BLaER1 (cell line): ENCODE data around the gene STX18.

Experiments
- H3K27ac ChIP-seq: shearing (Covaris generic); formaldehyde crosslinking; 2 replicates; pipeline ENCODE4 v1.8.1; 2022
- H3K27me3 ChIP-seq: shearing (Covaris generic); formaldehyde crosslinking; 2 replicates; pipeline ENCODE4 v1.8.1; 2022
- H3K36me3 ChIP-seq: shearing (Covaris generic); formaldehyde crosslinking; 2 replicates; pipeline ENCODE4 v1.8.1; 2022
- H3K4me1 ChIP-seq: shearing (Covaris generic); formaldehyde crosslinking; 2 replicates; pipeline ENCODE4 v1.8.1; 2022
- H3K4me2 ChIP-seq: shearing (Covaris generic); formaldehyde crosslinking; 2 replicates; pipeline ENCODE4 v1.8.1; 2022
- H3K4me3 ChIP-seq: shearing (Covaris generic); formaldehyde crosslinking; 2 replicates; pipeline ENCODE4 v1.8.1; 2022
- H3K9ac ChIP-seq: shearing (Covaris generic); formaldehyde crosslinking; 2 replicates; pipeline ENCODE4 v1.8.1; 2022
- H3K9me3 ChIP-seq: shearing (Covaris generic); formaldehyde crosslinking; 2 replicates; pipeline ENCODE4 v1.8.1; 2022
- H4K20me1 ChIP-seq: shearing (Covaris generic); formaldehyde crosslinking; 2 replicates; pipeline ENCODE4 v1.8.1; 2022
- Cebpa-rat ChIP-seq: shearing (Covaris generic); IDR thresholded peaks from 2 replicates; pipeline ENCODE4 v1.8.1; 2022

STX18 gene

GRCh38 chr4:4419896-4420295, 122.0 kb downstream of the STX18 start:
- H3K27ac ChIP-seq = peak overlapping the region; percentile 70
- H3K4me3 ChIP-seq = no peak overlapping the region
- peak overlapping the region; percentile 82 for H3K4me2 ChIP-seq
- no peaks in the 10 kb centered on the region for H3K27me3 ChIP-seq
- no peak overlapping the region; the same call in 1 of the 2 replicates for H3K9ac ChIP-seq
- peaks cover 39% of the 10 kb centered on the region for H3K4me1 ChIP-seq
- TF ChIP-seq Cebpa-rat = no peak
- H3K36me3 ChIP-seq = peaks cover 72% of the 10 kb centered on the region
- H4K20me1 ChIP-seq = no peaks in the 10 kb centered on the region
- peaks cover 9% of the 10 kb centered on the region; the same call in 1 of the 2 replicates for H3K9me3 ChIP-seq

DNA sequence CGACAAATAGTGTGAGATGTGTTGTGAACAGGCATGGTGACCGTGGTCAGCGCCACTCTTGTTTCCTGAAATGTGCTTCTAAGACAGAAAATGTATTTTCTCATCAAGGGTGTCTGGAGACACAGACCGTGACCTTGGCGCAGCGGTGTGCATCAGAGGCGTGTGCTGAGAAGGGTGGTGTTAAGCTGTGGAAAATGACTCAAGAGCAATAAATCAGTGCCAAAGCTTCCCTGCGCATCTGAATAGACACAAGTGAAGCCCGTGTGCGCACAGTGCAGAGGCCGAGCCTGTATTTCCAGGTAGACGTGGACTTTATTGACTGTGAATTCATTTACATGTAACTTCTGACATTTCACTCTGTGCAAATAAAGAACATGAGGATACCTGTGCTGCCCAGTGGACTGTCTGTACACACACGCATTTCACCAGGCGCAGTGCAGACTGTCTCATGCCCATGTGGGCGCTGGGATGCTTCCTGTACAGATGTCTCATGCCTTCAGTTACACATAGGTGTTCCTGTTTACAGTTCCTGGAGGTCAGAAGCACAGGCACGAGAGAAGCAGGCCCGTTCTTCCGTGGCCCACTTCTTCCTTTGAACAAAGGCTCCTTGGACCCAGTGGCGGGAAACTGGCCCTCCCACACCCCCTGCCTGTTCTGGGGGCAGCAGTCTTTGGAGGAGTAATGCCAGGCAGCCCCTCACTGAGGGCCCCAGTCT, 123.0 kb downstream of the STX18 start:
- Histone ChIP-seq H3K4me1 (peaks cover 39% of the 10 kb centered on the region), H3K36me3 (peaks cover 64% of the 10 kb centered on the region)

DNA sequence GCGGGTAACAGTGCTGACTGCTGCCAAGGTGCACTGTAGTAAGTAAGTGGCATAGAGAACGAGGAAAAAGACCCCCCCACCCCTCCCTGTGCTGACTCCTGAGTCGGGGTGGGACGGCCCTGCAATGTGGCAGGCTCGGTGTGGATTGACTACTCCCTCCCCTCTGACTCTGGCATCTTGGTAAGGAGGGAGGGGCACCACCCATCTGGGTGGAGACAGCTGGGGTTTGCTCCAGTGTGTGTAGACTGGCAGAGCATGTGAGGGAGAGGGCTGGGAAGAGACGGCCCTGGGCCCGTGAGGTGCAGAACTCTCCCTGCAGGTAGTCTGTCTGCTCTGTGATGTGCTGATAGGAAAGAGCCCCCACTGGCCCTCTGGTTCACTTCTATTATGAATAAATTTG, 124.0 kb downstream of the STX18 start:
- Histone ChIP-seq H3K4me2 (peak overlapping the region; percentile 82), H3K4me3 (no peak overlapping the region)
- TF ChIP-seq Cebpa-rat = no peak

More for the DNA sequence above, 123.0 kb downstream of the STX18 start:
- 0 out of 2 replicates have a peak overlapping the region, but pooled peaks have one; percentile 3 for H3K4me3 ChIP-seq
- H3K4me2 ChIP-seq = peak overlapping the region; percentile 82
- peak overlapping the region; percentile 70 for H3K27ac ChIP-seq
- H4K20me1 ChIP-seq = no peaks in the 10 kb centered on the region
- TF ChIP-seq Cebpa-rat = no peak
- no peaks in the 10 kb centered on the region for H3K27me3 ChIP-seq
- H3K9ac ChIP-seq = peak overlapping the region; percentile 9; the same call in 1 of the 2 replicates
- peaks cover 9% of the 10 kb centered on the region; the same call in 1 of the 2 replicates for H3K9me3 ChIP-seq

DNA sequence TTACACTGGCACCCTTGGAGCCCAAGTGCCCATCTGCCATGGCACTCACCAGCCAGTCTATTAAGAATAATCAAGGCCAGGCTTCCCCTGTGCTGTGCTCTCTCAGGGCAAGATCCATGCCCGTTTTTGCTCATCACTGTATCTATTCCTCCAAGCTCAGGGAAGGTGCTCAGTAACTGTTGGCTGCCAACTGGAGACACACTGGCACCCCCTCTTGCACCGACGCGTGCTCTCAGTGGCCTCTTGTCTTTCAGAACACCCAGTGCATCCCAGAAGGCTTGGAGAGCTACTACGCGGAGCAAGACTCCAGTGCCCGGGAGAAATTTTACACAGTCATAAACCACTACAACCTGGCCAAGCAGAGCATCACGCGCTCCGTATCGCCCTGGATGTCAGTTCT, 124.9 kb downstream of the STX18 start:
- H3K4me1 ChIP-seq = peaks cover 39% of the 10 kb centered on the region
- no peak overlapping the region for H3K4me3 ChIP-seq
- H3K9me3 ChIP-seq = peaks cover 9% of the 10 kb centered on the region; the same call in 1 of the 2 replicates
- 0 out of 2 replicates have a peak overlapping the region, but pooled peaks have one; percentile 1 for H3K4me2 ChIP-seq
- no peaks in the 10 kb centered on the region for H3K27me3 ChIP-seq
- H3K9ac ChIP-seq = no peak overlapping the region
- peaks cover 45% of the 10 kb centered on the region for H3K36me3 ChIP-seq
- H4K20me1 ChIP-seq = no peaks in the 10 kb centered on the region
- no peak overlapping the region for H3K27ac ChIP-seq
- TF ChIP-seq Cebpa-rat = no peak

More for the DNA sequence above, 124.0 kb downstream of the STX18 start:
- Histone ChIP-seq H3K9ac (no peak overlapping the region), H3K27me3 (no peaks in the 10 kb centered on the region), H4K20me1 (no peaks in the 10 kb centered on the region), H3K9me3 (peaks cover 9% of the 10 kb centered on the region; the same call in 1 of the 2 replicates), H3K4me1 (peaks cover 39% of the 10 kb centered on the region), H3K27ac (no peak overlapping the region), H3K36me3 (peaks cover 54% of the 10 kb centered on the region)

DNA sequence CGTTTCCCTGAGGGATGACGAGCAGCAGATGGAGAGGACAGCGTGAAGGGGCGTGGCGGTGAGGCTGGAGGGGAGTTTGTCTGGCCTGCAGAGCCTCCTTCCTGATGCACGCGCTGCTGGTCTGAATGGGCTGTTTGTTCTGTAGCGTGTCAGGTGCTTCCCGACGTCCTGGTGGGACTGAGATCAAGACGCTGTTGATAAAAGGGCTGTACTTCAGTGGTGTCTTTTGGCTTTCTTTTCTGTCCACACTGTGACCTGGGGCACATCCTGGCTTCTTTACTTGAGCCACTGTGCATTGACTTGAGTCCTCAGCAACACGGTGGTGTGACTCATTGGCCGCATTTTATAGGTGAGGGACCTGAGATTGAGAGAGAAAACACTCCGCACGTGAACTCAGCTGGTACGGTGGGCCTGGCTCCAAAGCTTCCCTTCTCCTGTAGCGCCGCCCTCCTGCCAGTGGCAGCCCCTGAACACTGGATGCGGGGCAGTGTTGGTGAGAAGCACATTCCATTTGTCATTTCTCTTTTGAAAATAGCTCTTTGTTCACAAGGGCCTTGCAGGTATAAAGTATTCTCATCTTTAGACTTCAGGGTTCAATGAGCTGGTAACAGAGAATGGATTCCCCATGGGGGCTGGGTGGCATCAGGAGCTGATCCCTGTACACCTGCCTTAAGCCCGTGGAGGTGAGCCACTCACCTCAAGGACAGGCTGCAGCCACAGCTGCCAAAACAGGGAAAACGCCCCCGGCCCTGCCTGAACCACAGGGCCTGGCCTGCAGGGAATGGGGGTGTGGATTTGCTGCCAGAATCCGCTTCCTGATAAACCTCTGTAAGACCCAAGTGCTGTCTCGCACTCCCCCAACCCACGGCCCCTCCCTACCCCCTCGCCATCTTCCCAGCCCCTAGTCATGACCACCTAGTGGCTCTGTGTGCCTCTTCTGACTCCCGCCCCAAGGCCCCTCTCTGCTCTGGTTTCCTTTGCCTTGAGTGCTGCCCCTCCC, 125.7 kb downstream of the STX18 start:
- H3K4me2 ChIP-seq = no peak overlapping the region
- H3K4me3 ChIP-seq = no peak overlapping the region
- H3K9ac ChIP-seq = no peak overlapping the region
- H3K27me3 ChIP-seq = no peaks in the 10 kb centered on the region
- TF ChIP-seq Cebpa-rat = no peak
- H3K4me1 ChIP-seq = peaks cover 39% of the 10 kb centered on the region
- H3K36me3 ChIP-seq = peaks cover 37% of the 10 kb centered on the region
- peaks cover 9% of the 10 kb centered on the region; the same call in 1 of the 2 replicates for H3K9me3 ChIP-seq
- H4K20me1 ChIP-seq = no peaks in the 10 kb centered on the region
- H3K27ac ChIP-seq = no peak overlapping the region

DNA sequence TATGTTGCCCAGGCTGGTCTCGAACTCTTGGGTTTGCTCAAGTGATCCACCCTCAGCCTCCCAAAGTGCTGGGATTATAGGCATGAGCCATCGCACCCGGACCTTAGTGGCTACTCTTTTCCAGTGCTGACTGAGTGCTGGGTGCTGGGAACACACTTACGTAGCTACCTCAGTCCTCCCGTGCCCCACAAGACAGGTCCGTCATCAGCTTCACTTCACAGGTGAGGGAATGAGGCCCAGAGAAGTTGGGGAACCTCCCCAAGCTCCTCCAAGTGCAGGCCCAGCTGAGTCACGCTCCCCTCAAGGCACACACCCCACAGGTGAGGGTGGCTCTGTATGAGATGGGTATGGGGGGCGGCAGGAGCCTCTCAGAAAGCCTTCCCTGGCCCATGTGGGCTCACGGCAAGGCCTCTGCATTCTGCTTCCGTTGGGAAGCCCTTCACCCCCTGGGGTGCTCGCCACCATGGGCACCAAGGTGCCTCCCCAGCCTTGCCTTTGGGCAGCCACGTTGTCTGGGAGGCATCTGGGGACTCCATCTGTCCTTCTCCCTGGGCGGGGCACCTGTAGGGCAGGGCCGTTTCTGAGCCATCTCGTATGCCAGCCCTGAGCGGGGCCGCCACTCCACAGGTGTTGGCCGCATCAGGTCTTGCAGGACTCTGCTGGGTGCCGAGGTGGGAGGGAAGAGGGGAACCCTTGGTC, 126.6 kb downstream of the STX18 start:
- Histone ChIP-seq H3K9me3 (peaks cover 9% of the 10 kb centered on the region; the same call in 1 of the 2 replicates), H4K20me1 (no peaks in the 10 kb centered on the region), H3K36me3 (peaks cover 28% of the 10 kb centered on the region), H3K4me2 (no peak overlapping the region), H3K4me3 (no peak overlapping the region), H3K4me1 (peaks cover 35% of the 10 kb centered on the region), H3K27ac (no peak overlapping the region), H3K9ac (no peak overlapping the region), H3K27me3 (no peaks in the 10 kb centered on the region)
- TF ChIP-seq Cebpa-rat = no peak

- Histone ChIP-seq H3K27ac (no peak overlapping the region), H4K20me1 (no peaks in the 10 kb centered on the region), H3K9ac (no peak overlapping the region), H3K36me3 (peaks cover 19% of the 10 kb centered on the region), H3K4me3 (no peak overlapping the region), H3K4me1 (peaks cover 23% of the 10 kb centered on the region), H3K27me3 (peaks cover 2% of the 10 kb centered on the region; the same call in 1 of the 2 replicates), H3K9me3 (peaks cover 9% of the 10 kb centered on the region; the same call in 1 of the 2 replicates), H3K4me2 (no peak overlapping the region)
- no peak for TF ChIP-seq Cebpa-rat
Observed at GRCh38 chr4:4413806-4414205, 128.0 kb downstream of the STX18 start.

- no peak overlapping the region for H3K4me2 ChIP-seq
- no peak overlapping the region for H3K9ac ChIP-seq
- peaks cover 9% of the 10 kb centered on the region; the same call in 1 of the 2 replicates for H3K9me3 ChIP-seq
- no peak for TF ChIP-seq Cebpa-rat
- H3K27ac ChIP-seq = no peak overlapping the region
- peaks cover 23% of the 10 kb centered on the region for H3K4me1 ChIP-seq
- H3K27me3 ChIP-seq = peaks cover 7% of the 10 kb centered on the region; the same call in 1 of the 2 replicates
- peaks cover 19% of the 10 kb centered on the region for H3K36me3 ChIP-seq
- no peaks in the 10 kb centered on the region for H4K20me1 ChIP-seq
- no peak overlapping the region for H3K4me3 ChIP-seq
Observed at GRCh38 chr4:4413373-4413725, 128.5 kb downstream of the STX18 start.

DNA sequence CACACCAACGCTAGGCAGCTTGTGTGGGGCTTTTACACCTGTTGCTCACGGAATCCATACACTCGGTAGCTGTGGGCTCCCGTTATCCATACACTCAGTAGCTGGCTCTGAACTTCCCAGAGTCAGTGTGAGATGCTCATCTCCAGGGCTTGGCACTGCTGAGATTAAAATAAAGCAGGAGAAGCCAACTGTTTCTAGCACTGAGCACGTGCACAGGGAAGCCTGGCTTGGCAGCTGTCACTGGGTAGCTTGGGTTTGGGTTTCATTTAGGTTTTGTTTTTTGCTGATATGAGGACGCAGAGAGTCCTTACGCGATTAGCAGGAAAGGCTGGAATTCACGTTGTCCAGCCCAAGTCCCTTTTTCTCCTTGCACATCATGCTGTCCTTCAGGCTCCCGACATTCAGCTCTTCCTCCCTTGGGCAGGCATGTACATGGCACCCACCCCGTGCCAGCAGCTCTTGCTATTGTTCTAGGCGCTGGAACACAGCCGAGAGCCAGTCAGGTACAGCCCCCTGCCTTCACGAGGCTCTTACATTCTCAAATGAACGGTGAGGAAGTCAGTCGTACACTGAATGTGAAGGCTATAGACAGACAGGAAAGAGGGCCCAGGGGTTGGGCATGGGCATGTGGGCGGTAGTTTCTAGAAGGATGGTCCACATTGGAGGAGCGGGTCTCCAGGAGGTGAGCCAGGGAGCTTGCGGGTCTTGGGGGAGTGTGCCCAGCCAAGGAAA, 129.0 kb downstream of the STX18 start:
- H3K36me3 ChIP-seq = peaks cover 19% of the 10 kb centered on the region
- H3K4me3 ChIP-seq = no peak overlapping the region
- H3K27me3 ChIP-seq = peaks cover 12% of the 10 kb centered on the region
- TF ChIP-seq Cebpa-rat = no peak
- H3K9me3 ChIP-seq = peaks cover 9% of the 10 kb centered on the region; the same call in 1 of the 2 replicates
- H3K9ac ChIP-seq = no peak overlapping the region
- no peak overlapping the region for H3K27ac ChIP-seq
- H3K4me2 ChIP-seq = no peak overlapping the region
- H4K20me1 ChIP-seq = no peaks in the 10 kb centered on the region
- H3K4me1 ChIP-seq = peaks cover 23% of the 10 kb centered on the region
